SK-N-SH (cell line): ENCODE measurements around the gene TSC22D1. TPM values are rescaled to one million over a fixed set of nuclear protein-coding genes. Genes with fewer than 3 reads are reported as not detected.

Experiments
- CTCF ChIA-PET: fragments of 300-600, 350-600 bp; formaldehyde crosslinking; extraction: SDS; loops from one replicate; lab custom pipeline; 2021; lab: Yijun Ruan, JAX
- POLR2A ChIA-PET: fragments of 350-600 bp; sonication (Branson Sonifier 250); formaldehyde crosslinking; extraction: SDS; loops from one replicate; lab custom pipeline; 2020; ENCODE audit warnings: antibody characterized with exemption, inconsistent platforms; lab: Yijun Ruan, JAX
- DNase-seq: peaks from one replicate; pipeline ENCODE4 v3.0.0; 2012
- H2AFZ ChIP-seq: fragments of 200-600 bp; sonication (generic); 2 replicates; pipeline ENCODE4 v1.8.1; 2016; ENCODE audit warnings: antibody characterized with exemption, mild to moderate bottlenecking, low read depth
- H3F3A ChIP-seq: fragments of 200-600 bp; sonication (generic); replicated peaks from 2 replicates; pipeline ENCODE3; 2016; ENCODE audit warnings: antibody characterized with exemption, mild to moderate bottlenecking; ENCODE audit not compliant: insufficient read depth
- H3K27ac ChIP-seq, 2 experiments: fragments of 200-500 bp in 1 of 2; fragments of 200-600 bp in 1 of 2; sonication (Bioruptor generic) in 1 of 2; sonication (generic), shearing (Covaris generic) in 1 of 2; 2 replicates each; pipeline versions ENCODE4 v1.5.1 to v1.6.1; 2014 to 2016; ENCODE audit warnings: low read depth in 2 of 2, inconsistent platforms in 1 of 2, low read length in 1 of 2, mild to moderate bottlenecking in 1 of 2, mixed read lengths in 1 of 2
- H3K27me3 ChIP-seq: fragments of 200-600 bp; sonication (generic), shearing (Covaris generic); 2 replicates; pipeline ENCODE4 v1.6.1; 2016; ENCODE audit warnings: mixed run types; ENCODE audit not compliant: insufficient read depth
- H3K36me3 ChIP-seq, 2 experiments: fragments of 200-500 bp in 1 of 2; fragments of 200-600 bp in 1 of 2; sonication (Bioruptor generic) in 1 of 2; sonication (generic) in 1 of 2; replicated peaks in 1 of 2; 2 replicates each; pipeline versions ENCODE3 to v1.5.1; 2014 to 2016; ENCODE audit warnings: low read length in 1 of 2, mild to moderate bottlenecking in 1 of 2; ENCODE audit not compliant: insufficient read depth in 2 of 2, control insufficient read depth in 1 of 2
- H3K4me1 ChIP-seq, 2 experiments: fragments of 200-500 bp in 1 of 2; fragments of 200-600 bp in 1 of 2; sonication (Bioruptor generic) in 1 of 2; sonication (generic), shearing (Covaris generic) in 1 of 2; 2 replicates each; pipeline versions ENCODE4 v1.5.1 to v1.6.1; 2014 to 2016; ENCODE audit warnings: low read depth in 1 of 2, low read length in 1 of 2, mixed run types in 1 of 2; ENCODE audit not compliant: insufficient read depth in 2 of 2, control insufficient read depth in 1 of 2
- H3K4me2 ChIP-seq: fragments of 200-600 bp; sonication (generic), shearing (Covaris generic); 2 replicates; pipeline ENCODE4 v1.6.1; 2017; ENCODE audit warnings: mixed run types
- H3K4me3 ChIP-seq, 2 experiments: fragments of 200-500 bp in 1 of 2; fragments of 200-600 bp in 1 of 2; sonication (Bioruptor generic) in 1 of 2; sonication (generic), shearing (Covaris generic) in 1 of 2; 2 replicates each; pipeline versions ENCODE4 v1.5.1 to v1.8.1; 2014 to 2016; ENCODE audit warnings: low read depth in 2 of 2, inconsistent platforms in 1 of 2, low read length in 1 of 2, mild to moderate bottlenecking in 1 of 2, mixed read lengths in 1 of 2, moderate library complexity in 1 of 2
- H3K79me2 ChIP-seq: fragments of 200-600 bp; sonication (generic); 2 replicates; pipeline ENCODE4 v1.8.1; 2017; ENCODE audit warnings: mild to moderate bottlenecking; ENCODE audit not compliant: insufficient read depth
- H3K9ac ChIP-seq: fragments of 200-600 bp; sonication (generic); 2 replicates; pipeline ENCODE4 v1.6.1; 2017; ENCODE audit warnings: mixed run types
- H3K9me2 ChIP-seq: fragments of 200-600 bp; sonication (generic); 2 replicates; pipeline ENCODE4 v1.6.1; 2017; ENCODE audit warnings: mixed run types
- H3K9me3 ChIP-seq: fragments of 200-600 bp; sonication (generic); 2 replicates; pipeline ENCODE4 v1.6.1; 2017; ENCODE audit warnings: mixed run types, mild to moderate bottlenecking, moderate library complexity
- H4K20me1 ChIP-seq: fragments of 200-600 bp; sonication (generic); 2 replicates; pipeline ENCODE4 v1.6.1; 2017; ENCODE audit warnings: mild to moderate bottlenecking, mixed run types; ENCODE audit not compliant: insufficient read depth
- EP300 ChIP-seq, 2 experiments: IDR thresholded peaks; 2 replicates each; pipeline versions ENCODE4 v1.4.0 to v1.6.1; 2012; ENCODE audit warnings: borderline replicate concordance in 1 of 2, low read depth in 1 of 2, low read length in 1 of 2
- GATA2 ChIP-seq: sonication (generic); formaldehyde crosslinking; IDR thresholded peaks from 2 replicates; pipeline ENCODE4 v1.5.0; 2020; ENCODE audit warnings: mild to moderate bottlenecking, missing genetic modification reagents
- MXI1 ChIP-seq: IDR thresholded peaks from 2 replicates; pipeline ENCODE4 v1.6.1; 2012; ENCODE audit warnings: mild to moderate bottlenecking, low read depth, low read length, improper control_type of control experiment
- NFIC ChIP-seq: IDR thresholded peaks from 2 replicates; pipeline ENCODE4 v1.4.0; 2012; ENCODE audit warnings: borderline replicate concordance
- RAD21 ChIP-seq: IDR thresholded peaks from 2 replicates; pipeline ENCODE4 v1.6.1; 2012; ENCODE audit warnings: mild to moderate bottlenecking, low read length
- SIN3A ChIP-seq: IDR thresholded peaks from 2 replicates; pipeline ENCODE4 v1.6.1; 2012; ENCODE audit warnings: low read depth, mild to moderate bottlenecking, low read length, moderate library complexity, borderline replicate concordance
- SMC3 ChIP-seq: IDR thresholded peaks from 2 replicates; pipeline ENCODE4 v1.6.1; 2012; ENCODE audit warnings: low read depth, low read length, improper control_type of control experiment
- TCF12 ChIP-seq: IDR thresholded peaks from 2 replicates; pipeline ENCODE4 v1.4.0; 2012
- TEAD4 ChIP-seq: IDR thresholded peaks from 2 replicates; pipeline ENCODE4 v1.4.0; 2012; ENCODE audit warnings: mild to moderate bottlenecking, borderline replicate concordance; ENCODE audit not compliant: insufficient read depth
- USF1 ChIP-seq: IDR thresholded peaks from 2 replicates; pipeline ENCODE4 v1.4.0; 2012; ENCODE audit warnings: low read depth, borderline replicate concordance
- USF2 ChIP-seq: fragments of 150-350 bp; IDR thresholded peaks from 2 replicates; pipeline ENCODE4 v1.6.1; 2017; ENCODE audit warnings: antibody characterized with exemption, low read length, low read depth, borderline replicate concordance
- YY1 ChIP-seq: IDR thresholded peaks from 2 replicates; pipeline ENCODE4 v1.4.0; 2012; ENCODE audit warnings: low read depth, mild to moderate bottlenecking
- WGBS: methylation state at CpG from one replicate; pipeline ENCODE4 v1.1.6; 2017; ENCODE audit warnings: low lambda C conversion rate; 5-methylcytosine and 5-hydroxymethylcytosine counted together
- polyA plus RNA-seq, 3 experiments: library from polyadenylated mRNA; depleted of rRNA; stranded (reverse); fragments of >200 nt; gene quantifications; 2 replicates each; pipeline ENCODE4 v1.2.3, GENCODE V29; 2012
- TF ChIP-seq, protein P1 (sequence below): IDR thresholded peaks from 2 replicates; pipeline ENCODE4 v1.6.1; 2012; ENCODE audit warnings: mild to moderate bottlenecking, low read depth, low read length, moderate library complexity
- TF ChIP-seq, protein P2 (sequence below): IDR thresholded peaks from 2 replicates; pipeline ENCODE4 v1.4.0; 2012; ENCODE audit warnings: low read depth, borderline replicate concordance
- TF ChIP-seq, protein P3 (sequence below): fragments of 200-600 bp; sonication (generic); IDR thresholded peaks from 2 replicates; pipeline ENCODE4 v1.6.1; 2017; ENCODE audit warnings: antibody characterized with exemption, mild to moderate bottlenecking, moderate library complexity

Gene TSC22D1
- polyA plus RNA-seq, 1 of the 3 experiments (the other 2 are of a cell fraction), result 137 TPM

DNA sequence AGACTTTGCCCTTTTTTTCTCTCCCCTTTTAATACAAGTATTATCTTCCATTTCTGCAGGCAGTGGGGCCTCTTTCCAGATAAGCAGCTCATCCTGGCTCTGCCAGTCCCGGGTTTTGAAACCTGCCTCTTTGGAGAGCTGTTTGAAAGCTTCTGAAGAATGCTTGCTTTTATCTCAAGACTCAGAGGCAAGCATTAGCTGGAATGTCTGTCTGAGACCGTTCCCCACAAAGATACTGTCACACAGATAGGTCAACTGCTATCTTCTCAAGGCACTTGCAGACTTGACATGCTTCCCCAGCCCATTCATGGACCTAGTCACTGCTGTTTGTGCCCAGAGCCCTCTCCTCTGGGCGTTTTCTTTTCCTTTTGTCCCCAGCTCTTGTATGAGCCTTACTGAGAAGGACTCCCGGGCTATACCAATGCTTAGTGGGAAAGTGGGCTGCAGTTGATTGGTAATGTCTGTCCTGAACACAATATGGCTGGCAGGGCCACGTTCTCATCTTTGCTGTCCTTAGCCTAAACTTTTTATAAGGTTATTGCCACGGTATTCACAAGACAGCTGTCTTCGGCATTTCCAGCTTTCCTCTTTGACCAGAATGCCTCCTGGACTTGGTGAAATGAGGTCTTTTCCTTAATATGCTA is 189.1 kb downstream of the TSC22D1 start:
- no peaks in the 10 kb centered on the region for H3K9me3 ChIP-seq
- H3K79me2 ChIP-seq, result no peaks in the 10 kb centered on the region
- no peaks in the 10 kb centered on the region for H4K20me1 ChIP-seq
- no peak overlapping the region; a peak in 1 of 4 replicates for H3K27ac ChIP-seq
- TF ChIP-seq GATA2 (CRISPR knock-in tag) (no peak), SIN3A (no peak), YY1 (no peak), NFIC (no peak), EP300 (IDR thresholded peaks at IDR 0.05; ENCODE audit: borderline replicate concordance in 1 of 2, low read depth in 1 of 2, low read length in 1 of 2) (no peak), RAD21 (no peak), MXI1 (no peak), TCF12 (no peak)
- TF ChIP-seq, protein P1, sequence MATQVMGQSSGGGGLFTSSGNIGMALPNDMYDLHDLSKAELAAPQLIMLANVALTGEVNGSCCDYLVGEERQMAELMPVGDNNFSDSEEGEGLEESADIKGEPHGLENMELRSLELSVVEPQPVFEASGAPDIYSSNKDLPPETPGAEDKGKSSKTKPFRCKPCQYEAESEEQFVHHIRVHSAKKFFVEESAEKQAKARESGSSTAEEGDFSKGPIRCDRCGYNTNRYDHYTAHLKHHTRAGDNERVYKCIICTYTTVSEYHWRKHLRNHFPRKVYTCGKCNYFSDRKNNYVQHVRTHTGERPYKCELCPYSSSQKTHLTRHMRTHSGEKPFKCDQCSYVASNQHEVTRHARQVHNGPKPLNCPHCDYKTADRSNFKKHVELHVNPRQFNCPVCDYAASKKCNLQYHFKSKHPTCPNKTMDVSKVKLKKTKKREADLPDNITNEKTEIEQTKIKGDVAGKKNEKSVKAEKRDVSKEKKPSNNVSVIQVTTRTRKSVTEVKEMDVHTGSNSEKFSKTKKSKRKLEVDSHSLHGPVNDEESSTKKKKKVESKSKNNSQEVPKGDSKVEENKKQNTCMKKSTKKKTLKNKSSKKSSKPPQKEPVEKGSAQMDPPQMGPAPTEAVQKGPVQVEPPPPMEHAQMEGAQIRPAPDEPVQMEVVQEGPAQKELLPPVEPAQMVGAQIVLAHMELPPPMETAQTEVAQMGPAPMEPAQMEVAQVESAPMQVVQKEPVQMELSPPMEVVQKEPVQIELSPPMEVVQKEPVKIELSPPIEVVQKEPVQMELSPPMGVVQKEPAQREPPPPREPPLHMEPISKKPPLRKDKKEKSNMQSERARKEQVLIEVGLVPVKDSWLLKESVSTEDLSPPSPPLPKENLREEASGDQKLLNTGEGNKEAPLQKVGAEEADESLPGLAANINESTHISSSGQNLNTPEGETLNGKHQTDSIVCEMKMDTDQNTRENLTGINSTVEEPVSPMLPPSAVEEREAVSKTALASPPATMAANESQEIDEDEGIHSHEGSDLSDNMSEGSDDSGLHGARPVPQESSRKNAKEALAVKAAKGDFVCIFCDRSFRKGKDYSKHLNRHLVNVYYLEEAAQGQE, result no peak
- TF ChIP-seq, protein P2, sequence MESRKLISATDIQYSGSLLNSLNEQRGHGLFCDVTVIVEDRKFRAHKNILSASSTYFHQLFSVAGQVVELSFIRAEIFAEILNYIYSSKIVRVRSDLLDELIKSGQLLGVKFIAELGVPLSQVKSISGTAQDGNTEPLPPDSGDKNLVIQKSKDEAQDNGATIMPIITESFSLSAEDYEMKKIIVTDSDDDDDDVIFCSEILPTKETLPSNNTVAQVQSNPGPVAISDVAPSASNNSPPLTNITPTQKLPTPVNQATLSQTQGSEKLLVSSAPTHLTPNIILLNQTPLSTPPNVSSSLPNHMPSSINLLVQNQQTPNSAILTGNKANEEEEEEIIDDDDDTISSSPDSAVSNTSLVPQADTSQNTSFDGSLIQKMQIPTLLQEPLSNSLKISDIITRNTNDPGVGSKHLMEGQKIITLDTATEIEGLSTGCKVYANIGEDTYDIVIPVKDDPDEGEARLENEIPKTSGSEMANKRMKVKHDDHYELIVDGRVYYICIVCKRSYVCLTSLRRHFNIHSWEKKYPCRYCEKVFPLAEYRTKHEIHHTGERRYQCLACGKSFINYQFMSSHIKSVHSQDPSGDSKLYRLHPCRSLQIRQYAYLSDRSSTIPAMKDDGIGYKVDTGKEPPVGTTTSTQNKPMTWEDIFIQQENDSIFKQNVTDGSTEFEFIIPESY, result no peak
- H3K36me3 ChIP-seq, result peaks cover 0 to 8% of the 10 kb centered on the region in 2 experiments
- H3K9ac ChIP-seq, result no peak overlapping the region
- H3K4me3 ChIP-seq, result no peak overlapping the region
- H2AFZ ChIP-seq, result no peak overlapping the region
- H3K27me3 ChIP-seq, result no peaks in the 10 kb centered on the region
- POLR2A ChIA-PET, result no interaction called here
- CTCF ChIA-PET, result interaction anchor here (1.1 to 1.9 kb wide), 3 partner anchors 9 to 410 kb away, joined by 3 to 8 read pairs (median 3); no protein-coding TSS in a partner anchor
- no peak for DNase-seq
- peaks cover 0 to 7% of the 10 kb centered on the region in 2 experiments; a peak in 2 of 4 replicates for H3K4me1 ChIP-seq
- H3K4me2 ChIP-seq, result no peak overlapping the region
- WGBS, result 78% methylated on average over 7 of the region's 7 CpGs
- no peaks in the 10 kb centered on the region for H3F3A ChIP-seq
- no peaks in the 10 kb centered on the region for H3K9me2 ChIP-seq

GRCh38 chr13:44385847-44386246 is 190.3 kb downstream of the TSC22D1 start:
- no peaks in the 10 kb centered on the region for H4K20me1 ChIP-seq
- H3F3A ChIP-seq, result peaks cover 5% of the 10 kb centered on the region
- no peak overlapping the region for H3K9ac ChIP-seq
- peaks cover 0 to 7% of the 10 kb centered on the region in 2 experiments; a peak in 2 of 4 replicates for H3K4me1 ChIP-seq
- H3K4me3 ChIP-seq, result no peak overlapping the region
- no peaks in the 10 kb centered on the region for H3K9me2 ChIP-seq
- H3K9me3 ChIP-seq, result no peaks in the 10 kb centered on the region
- POLR2A ChIA-PET, result no interaction called here
- DNase-seq, result no peak
- CTCF ChIA-PET, result no interaction called here
- H3K27ac ChIP-seq, result no peak overlapping the region
- peaks cover 0 to under 1% of the 10 kb centered on the region in 2 experiments for H3K36me3 ChIP-seq
- no peaks in the 10 kb centered on the region for H3K27me3 ChIP-seq
- H3K4me2 ChIP-seq, result no peak overlapping the region
- H3K79me2 ChIP-seq, result no peaks in the 10 kb centered on the region
- WGBS, result 68% methylated on average over 3 of the region's 6 CpGs
- no peak overlapping the region for H2AFZ ChIP-seq
- TF ChIP-seq RAD21 (no peak), SMC3 (no peak), USF1 (no peak), USF2 (no peak), TEAD4 (no peak)
- TF ChIP-seq, protein P3, sequence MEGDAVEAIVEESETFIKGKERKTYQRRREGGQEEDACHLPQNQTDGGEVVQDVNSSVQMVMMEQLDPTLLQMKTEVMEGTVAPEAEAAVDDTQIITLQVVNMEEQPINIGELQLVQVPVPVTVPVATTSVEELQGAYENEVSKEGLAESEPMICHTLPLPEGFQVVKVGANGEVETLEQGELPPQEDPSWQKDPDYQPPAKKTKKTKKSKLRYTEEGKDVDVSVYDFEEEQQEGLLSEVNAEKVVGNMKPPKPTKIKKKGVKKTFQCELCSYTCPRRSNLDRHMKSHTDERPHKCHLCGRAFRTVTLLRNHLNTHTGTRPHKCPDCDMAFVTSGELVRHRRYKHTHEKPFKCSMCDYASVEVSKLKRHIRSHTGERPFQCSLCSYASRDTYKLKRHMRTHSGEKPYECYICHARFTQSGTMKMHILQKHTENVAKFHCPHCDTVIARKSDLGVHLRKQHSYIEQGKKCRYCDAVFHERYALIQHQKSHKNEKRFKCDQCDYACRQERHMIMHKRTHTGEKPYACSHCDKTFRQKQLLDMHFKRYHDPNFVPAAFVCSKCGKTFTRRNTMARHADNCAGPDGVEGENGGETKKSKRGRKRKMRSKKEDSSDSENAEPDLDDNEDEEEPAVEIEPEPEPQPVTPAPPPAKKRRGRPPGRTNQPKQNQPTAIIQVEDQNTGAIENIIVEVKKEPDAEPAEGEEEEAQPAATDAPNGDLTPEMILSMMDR, result no peak
